Neural progenitor cell (in vitro differentiated cells): Measurements from ENCODE around the gene IGFBP6. TPM values are rescaled to one million over a fixed set of nuclear protein-coding genes. Genes with fewer than 3 reads are reported as not detected.

Experiments
- DNase-seq: peaks from one replicate; pipeline ENCODE4 v3.0.0-alpha.2; 2016; ENCODE audit warnings: low spot score
- H2AFZ ChIP-seq: fragments of 200-600 bp; sonication (generic); replicated peaks from 2 replicates; pipeline ENCODE4 v1.6.1; 2016; ENCODE audit warnings: antibody characterized with exemption
- H3F3A ChIP-seq: fragments of 200-600 bp; sonication (generic); 2 replicates; pipeline ENCODE4 v1.6.1; 2016; ENCODE audit warnings: antibody characterized with exemption, low read depth
- H3K27ac ChIP-seq: fragments of 200-600 bp; sonication (generic); 2 replicates; pipeline ENCODE4 v1.5.1; 2016; ENCODE audit warnings: mild to moderate bottlenecking
- H3K27me3 ChIP-seq: fragments of 200-600 bp; sonication (generic); 2 replicates; pipeline ENCODE4 v1.6.1; 2016; ENCODE audit warnings: mild to moderate bottlenecking, moderate library complexity
- H3K36me3 ChIP-seq: fragments of 200-600 bp; sonication (generic); 2 replicates; pipeline ENCODE4 v1.5.1; 2016
- H3K4me1 ChIP-seq: fragments of 200-600 bp; sonication (generic); 2 replicates; pipeline ENCODE4 v1.6.1; 2016; ENCODE audit warnings: mixed run types
- H3K4me2 ChIP-seq: fragments of 200-600 bp; sonication (generic); 2 replicates; pipeline ENCODE4 v1.6.1; 2016
- H3K4me3 ChIP-seq: fragments of 200-600 bp; sonication (generic); 2 replicates; pipeline ENCODE4 v1.5.1; 2016
- H3K79me2 ChIP-seq: fragments of 200-600 bp; sonication (generic); 2 replicates; pipeline ENCODE4 v1.6.1; 2016; ENCODE audit warnings: low read depth
- H3K9ac ChIP-seq: fragments of 200-600 bp; sonication (generic); 2 replicates; pipeline ENCODE4 v1.6.1; 2016
- H3K9me3 ChIP-seq: fragments of 200-600 bp; sonication (generic); 2 replicates; pipeline ENCODE4 v1.5.1; 2016; ENCODE audit warnings: low read depth
- H4K20me1 ChIP-seq: fragments of 200-600 bp; sonication (generic); 2 replicates; pipeline ENCODE4 v1.6.1; 2016; ENCODE audit warnings: low read depth
- H3K27ac Mint-ChIP-seq: 3 replicates; pipeline ENCODE4 v1.8.0; 2021; ENCODE audit warnings: mixed read lengths
- H3K27me3 Mint-ChIP-seq: 2 replicates; pipeline ENCODE4 v1.8.0; 2022; ENCODE audit warnings: low read depth, mild to moderate bottlenecking, inconsistent platforms, moderate library complexity, mixed read lengths; ENCODE audit not compliant: insufficient read depth
- H3K36me3 Mint-ChIP-seq: 3 replicates; pipeline ENCODE4 v1.8.0; 2021; ENCODE audit warnings: mixed read lengths
- H3K4me1 Mint-ChIP-seq: 3 replicates; pipeline ENCODE4 v1.8.0; 2021; ENCODE audit warnings: mixed read lengths
- H3K4me3 Mint-ChIP-seq: 3 replicates; pipeline ENCODE4 v1.8.0; 2021; ENCODE audit warnings: mild to moderate bottlenecking, moderate library complexity, mixed read lengths
- H3K9me3 Mint-ChIP-seq: 3 replicates; pipeline ENCODE4 v1.8.0; 2020; ENCODE audit warnings: mixed read lengths
- EZH2 ChIP-seq: fragments of 200-600 bp; sonication (generic); IDR thresholded peaks from 2 replicates; pipeline ENCODE4 v1.6.1; 2017; ENCODE audit warnings: antibody characterized with exemption, mild to moderate bottlenecking, moderate library complexity
- EZH2phosphoT487 ChIP-seq: fragments of 200-600 bp; sonication (generic); IDR thresholded peaks from 2 replicates; pipeline ENCODE4 v1.6.1; 2017; ENCODE audit warnings: antibody characterized with exemption
- total RNA-seq: library from RNA; depleted of rRNA; stranded (reverse); fragments of >200 nt; gene quantifications from 2 replicates; pipeline ENCODE4 v1.2.3, GENCODE V29; 2015; ENCODE audit warnings: low replicate concordance
- TF ChIP-seq, protein P1 (sequence below): fragments of 200-600 bp; sonication (generic); IDR thresholded peaks from 2 replicates; pipeline ENCODE4 v1.5.1; 2017; ENCODE audit warnings: antibody characterized with exemption, mild to moderate bottlenecking

IGFBP6 gene
- total RNA-seq, 1 donor from 2014 or later: 2.6 TPM

DNA sequence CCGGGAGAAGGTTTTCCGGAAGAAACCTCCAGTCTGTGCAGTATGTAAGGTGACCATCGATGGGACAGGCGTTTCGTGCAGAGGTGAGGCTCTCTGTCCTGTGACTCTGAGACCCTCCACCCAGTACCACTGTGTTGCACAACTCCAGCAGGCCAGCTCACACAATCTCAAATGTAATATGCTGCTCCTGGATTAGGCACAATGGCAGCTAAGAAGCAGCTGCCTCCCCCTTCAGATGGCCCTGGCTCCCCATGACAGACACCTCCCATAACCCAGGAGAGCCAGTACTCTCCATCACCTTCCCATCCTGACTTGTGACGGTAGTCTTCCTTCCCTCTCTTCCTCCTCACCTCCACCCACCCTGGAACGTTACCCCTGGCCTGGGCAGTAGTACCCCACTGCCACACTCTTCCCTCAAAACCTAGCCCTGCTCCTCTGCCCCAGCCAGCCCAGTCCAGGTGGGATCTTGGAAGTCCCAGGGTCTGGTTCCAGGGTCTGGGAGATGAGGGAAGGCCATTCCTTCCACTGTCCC lies 45.5 kb upstream of the IGFBP6 start:
- H3K9me3 Mint-ChIP-seq: no peaks in the 10 kb centered on the region
- Histone ChIP-seq H3K9ac (no peak overlapping the region), H3K27me3 (peaks cover 11% of the 10 kb centered on the region), H3K36me3 (no peaks in the 10 kb centered on the region), H3K4me3 (no peak overlapping the region), H3K4me2 (no peak overlapping the region), H2AFZ (no peak overlapping the region), H3K4me1 (peaks cover 40% of the 10 kb centered on the region), H3K27ac (no peak overlapping the region), H3K9me3 (no peaks in the 10 kb centered on the region), H4K20me1 (peaks cover 30% of the 10 kb centered on the region), H3K79me2 (no peaks in the 10 kb centered on the region), H3F3A (peaks cover 27% of the 10 kb centered on the region)
- DNase-seq: no peak
- peaks cover 48% of the 10 kb centered on the region for H3K4me1 Mint-ChIP-seq
- peaks cover 20% of the 10 kb centered on the region for H3K27me3 Mint-ChIP-seq
- peak overlapping the region; percentile 44 for H3K4me3 Mint-ChIP-seq
- no peak overlapping the region for H3K27ac Mint-ChIP-seq
- TF ChIP-seq, protein P1, sequence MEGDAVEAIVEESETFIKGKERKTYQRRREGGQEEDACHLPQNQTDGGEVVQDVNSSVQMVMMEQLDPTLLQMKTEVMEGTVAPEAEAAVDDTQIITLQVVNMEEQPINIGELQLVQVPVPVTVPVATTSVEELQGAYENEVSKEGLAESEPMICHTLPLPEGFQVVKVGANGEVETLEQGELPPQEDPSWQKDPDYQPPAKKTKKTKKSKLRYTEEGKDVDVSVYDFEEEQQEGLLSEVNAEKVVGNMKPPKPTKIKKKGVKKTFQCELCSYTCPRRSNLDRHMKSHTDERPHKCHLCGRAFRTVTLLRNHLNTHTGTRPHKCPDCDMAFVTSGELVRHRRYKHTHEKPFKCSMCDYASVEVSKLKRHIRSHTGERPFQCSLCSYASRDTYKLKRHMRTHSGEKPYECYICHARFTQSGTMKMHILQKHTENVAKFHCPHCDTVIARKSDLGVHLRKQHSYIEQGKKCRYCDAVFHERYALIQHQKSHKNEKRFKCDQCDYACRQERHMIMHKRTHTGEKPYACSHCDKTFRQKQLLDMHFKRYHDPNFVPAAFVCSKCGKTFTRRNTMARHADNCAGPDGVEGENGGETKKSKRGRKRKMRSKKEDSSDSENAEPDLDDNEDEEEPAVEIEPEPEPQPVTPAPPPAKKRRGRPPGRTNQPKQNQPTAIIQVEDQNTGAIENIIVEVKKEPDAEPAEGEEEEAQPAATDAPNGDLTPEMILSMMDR: no peak
- TF ChIP-seq EZH2 (no peak), EZH2phosphoT487 (no peak)
- H3K36me3 Mint-ChIP-seq: no peaks in the 10 kb centered on the region

DNA sequence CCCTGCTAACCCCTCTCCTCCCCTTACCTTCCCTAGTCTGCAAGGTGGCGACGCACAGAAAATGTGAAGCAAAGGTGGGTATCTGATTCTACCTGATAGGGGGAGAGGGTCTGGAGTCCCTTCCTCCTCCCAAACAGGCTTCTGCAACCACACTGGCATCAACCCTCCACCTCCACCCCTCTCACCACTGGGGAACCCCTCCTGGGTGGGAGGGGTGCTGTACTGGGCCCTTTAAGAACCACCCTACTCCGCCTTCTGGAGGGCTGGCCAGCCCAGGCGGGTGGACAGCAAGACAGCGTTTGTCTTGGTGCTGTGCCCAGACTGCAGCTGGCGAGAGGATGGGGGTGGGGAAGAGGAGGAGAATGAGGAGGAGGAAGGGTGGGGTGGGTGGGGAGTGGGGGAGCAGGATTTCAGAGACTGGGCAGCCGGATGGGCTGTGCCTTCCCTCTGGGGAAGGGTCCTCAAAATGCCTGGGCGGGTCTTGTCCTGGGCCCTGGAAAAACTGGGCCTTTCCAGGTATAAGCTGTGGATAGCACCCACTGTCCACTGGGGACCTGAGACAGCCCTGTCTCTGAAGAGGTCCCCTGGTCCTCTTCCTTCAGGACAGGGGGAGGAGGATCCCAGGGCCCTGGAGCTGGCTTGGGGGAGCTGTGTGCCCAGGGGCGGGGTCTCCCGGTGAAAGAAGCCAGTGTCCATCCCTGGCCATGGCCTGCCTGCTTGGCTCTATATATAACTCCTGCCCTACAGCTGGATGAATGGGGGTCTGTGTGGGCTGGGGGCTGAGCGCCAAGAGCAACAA lies 44.8 kb upstream of the IGFBP6 start:
- Histone ChIP-seq H4K20me1 (peaks cover 30% of the 10 kb centered on the region), H3K4me1 (peaks cover 39% of the 10 kb centered on the region), H3K27me3 (peaks cover 11% of the 10 kb centered on the region), H3K36me3 (no peaks in the 10 kb centered on the region), H2AFZ (no peak overlapping the region), H3K27ac (no peak overlapping the region), H3K79me2 (no peaks in the 10 kb centered on the region), H3K4me2 (no peak overlapping the region), H3F3A (peaks cover 24% of the 10 kb centered on the region), H3K9ac (no peak overlapping the region), H3K9me3 (no peaks in the 10 kb centered on the region), H3K4me3 (no peak overlapping the region)
- Mint-ChIP-seq H3K4me3 (no peak overlapping the region), H3K9me3 (no peaks in the 10 kb centered on the region), H3K36me3 (no peaks in the 10 kb centered on the region), H3K27me3 (peaks cover 24% of the 10 kb centered on the region), H3K4me1 (peaks cover 47% of the 10 kb centered on the region), H3K27ac (no peak overlapping the region)
- DNase-seq: no peak
- TF ChIP-seq EZH2 (no peak), EZH2phosphoT487 (no peak)
- TF ChIP-seq, protein P1: no peak

DNA sequence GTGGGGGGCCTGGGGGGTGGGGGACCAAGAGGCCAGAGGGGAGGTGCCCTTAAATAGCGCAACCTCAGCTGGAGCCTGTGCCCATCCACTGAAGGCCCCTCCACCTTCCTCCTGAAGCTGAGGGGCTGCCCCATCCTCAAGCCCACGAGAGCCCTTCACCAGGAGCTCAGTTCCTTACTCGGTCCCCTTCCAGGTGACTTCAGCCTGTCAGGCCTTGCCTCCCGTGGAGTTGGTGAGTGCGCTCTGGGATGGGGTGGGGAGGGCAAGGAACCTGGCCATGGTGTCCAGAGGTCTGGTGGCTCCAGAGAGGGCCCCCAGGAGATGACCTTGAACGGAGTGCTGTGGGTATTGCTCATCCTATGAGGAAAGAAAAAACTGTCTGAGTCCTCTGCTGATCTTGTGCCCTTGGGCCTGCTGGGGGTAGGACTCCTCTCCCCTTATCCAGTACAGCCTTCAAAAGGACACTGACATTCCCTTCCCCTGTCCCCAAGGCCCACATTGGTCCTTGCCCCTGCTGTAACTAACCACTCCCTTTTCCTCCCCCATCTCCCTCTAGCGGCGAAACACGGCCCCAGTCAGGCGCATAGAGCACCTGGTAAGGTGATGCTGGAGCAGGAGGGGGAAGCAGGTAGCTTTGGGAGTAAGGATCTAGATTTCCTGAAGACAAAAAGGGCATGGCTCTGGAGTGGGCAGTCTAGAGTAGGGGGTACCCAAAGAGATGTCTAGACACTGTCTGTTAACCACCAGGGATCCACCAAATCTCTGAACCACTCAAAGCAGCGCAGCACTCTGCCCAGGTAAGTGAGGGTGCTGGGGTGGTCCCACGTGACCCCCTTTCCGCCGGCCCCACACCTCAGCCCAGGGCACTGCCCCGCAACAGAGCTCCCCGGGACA lies 44.0 kb upstream of the IGFBP6 start:
- Histone ChIP-seq H3K9ac (no peak overlapping the region), H3K27ac (no peak overlapping the region)
- H3K27ac Mint-ChIP-seq: peak overlapping the region; percentile 42

More for the DNA sequence above, 44.0 kb upstream of the IGFBP6 start:
- no peak for TF ChIP-seq EZH2phosphoT487
- TF ChIP-seq, protein P1: peak; percentile 62
- Histone ChIP-seq H3K79me2 (no peaks in the 10 kb centered on the region), H4K20me1 (peaks cover 21% of the 10 kb centered on the region), H3F3A (peaks cover 15% of the 10 kb centered on the region), H3K27me3 (peaks cover 11% of the 10 kb centered on the region), H3K36me3 (no peaks in the 10 kb centered on the region), H3K9me3 (no peaks in the 10 kb centered on the region), H3K4me2 (peak overlapping the region; percentile 75), H3K4me3 (peak overlapping the region; percentile 83), H2AFZ (peak overlapping the region; percentile 98), H3K4me1 (peaks cover 31% of the 10 kb centered on the region)
- peak; percentile 61 for DNase-seq
- H3K4me1 Mint-ChIP-seq: peaks cover 41% of the 10 kb centered on the region
- H3K4me3 Mint-ChIP-seq: peak overlapping the region; percentile 94
- no peaks in the 10 kb centered on the region for H3K9me3 Mint-ChIP-seq
- peaks cover 24% of the 10 kb centered on the region for H3K27me3 Mint-ChIP-seq
- no peaks in the 10 kb centered on the region for H3K36me3 Mint-ChIP-seq
